Body of pancreas (tissue), 4 donors: Measurements from ENCODE around the gene C4orf50. TPM values are rescaled to one million over a fixed set of nuclear protein-coding genes. Genes with fewer than 3 reads are reported as not detected.

Experiments
- ATAC-seq: fragments of 150-250 bp; one replicate; pipeline ENCODE4 v1.9.1; 2016
- DNase-seq, 4 donors: peaks; one replicate each; pipeline ENCODE4 v3.0.0-alpha.2; 2019
- H3K27ac ChIP-seq, 4 donors: fragments of 200-600 bp; sonication (generic); 1 replicate in 3 of 4; 2 replicates in 1 of 4; pipeline versions ENCODE4 v1.5.1 to v1.6.1; 2016 to 2019; ENCODE audit warnings: mild to moderate bottlenecking in 1 of 4, mixed read lengths in 1 of 4, moderate library complexity in 1 of 4
- H3K27me3 ChIP-seq, 2 donors: fragments of 200-600 bp; sonication (generic); one replicate each; pipeline ENCODE4 v1.6.0; 2016; ENCODE audit warnings: mild to moderate bottlenecking in 1 of 2
- H3K36me3 ChIP-seq, 2 donors: fragments of 200-600 bp; sonication (generic); replicated peaks in 1 of 2; 2 replicates each; pipeline ENCODE4 v1.5.1; 2016; ENCODE audit warnings: low read depth in 2 of 2; ENCODE audit not compliant: insufficient read depth in 1 of 2
- H3K4me1 ChIP-seq: fragments of 200-600 bp; sonication (generic); one replicate; pipeline ENCODE4 v1.6.0; 2016
- H3K4me3 ChIP-seq, 2 donors: fragments of 200-600 bp; sonication (generic); 1 replicate in 1 of 2; 2 replicates in 1 of 2; pipeline ENCODE4 v1.5.1; 2016 to 2019
- H3K9me3 ChIP-seq, 3 donors: fragments of 200-600 bp; sonication (generic); 1 replicate in 2 of 3; 2 replicates in 1 of 3; pipeline ENCODE4 v1.5.1; 2016
- POLR2A ChIP-seq, 3 donors: fragments of 450-650 bp; IDR thresholded peaks; one replicate each; pipeline ENCODE4 v1.6.1; 2016; ENCODE audit warnings: antibody characterized with exemption in 3 of 3, mild to moderate bottlenecking in 2 of 3
- WGBS, 2 donors: methylation state at CpG; one replicate each; pipeline ENCODE4 v1.1.5; 2017; 5-methylcytosine and 5-hydroxymethylcytosine counted together
- intact Hi-C: fragments of 100-400 bp; cut with DNase I; formaldehyde crosslinking; loops from one replicate; pipeline ENCODE4 v1.15.1; 2023
- total RNA-seq, 2 donors: library from RNA; depleted of rRNA; stranded (reverse); fragments of >200 nt; gene quantifications; one replicate each; pipeline ENCODE4 v1.1.0, GENCODE V29; 2016
- TF ChIP-seq, protein P1 (sequence below), 7 experiments: fragments of 450-650 bp in 4 of 7; fragments of 200-600 bp in 3 of 7; sonication (generic) in 3 of 7; IDR thresholded peaks; one replicate each; pipeline ENCODE4 v1.5.1; 2016 to 2019; ENCODE audit warnings: antibody characterized with exemption in 7 of 7

C4orf50 gene
- total RNA-seq, 2 donors from 2014 or later, result 0.26 TPM; not detected in 1

DNA sequence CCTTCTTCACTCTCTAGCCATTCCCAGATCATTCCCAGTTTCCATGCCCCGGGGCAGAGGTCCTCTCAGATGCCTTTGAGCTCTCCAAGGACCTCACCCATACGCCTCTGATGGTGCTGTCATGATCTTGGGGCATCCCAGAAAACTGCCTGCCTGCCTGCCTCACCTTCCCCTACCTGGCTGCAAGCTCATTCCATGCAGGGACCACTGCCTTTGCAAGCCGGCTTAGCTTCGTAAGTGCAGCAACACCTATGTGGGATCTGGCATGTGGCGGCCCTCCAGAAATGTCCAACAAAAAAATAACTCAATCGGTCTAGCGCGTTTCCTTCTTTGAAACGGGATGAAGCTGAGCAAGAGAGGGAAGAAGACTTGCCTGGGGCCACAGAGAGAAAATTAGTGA, 53.0 kb downstream of the C4orf50 start:
- DNase-seq (no peak), ATAC-seq (no peak)
- no peak for TF ChIP-seq POLR2A (IDR thresholded peaks at IDR 0.05)
- TF ChIP-seq, protein P1, sequence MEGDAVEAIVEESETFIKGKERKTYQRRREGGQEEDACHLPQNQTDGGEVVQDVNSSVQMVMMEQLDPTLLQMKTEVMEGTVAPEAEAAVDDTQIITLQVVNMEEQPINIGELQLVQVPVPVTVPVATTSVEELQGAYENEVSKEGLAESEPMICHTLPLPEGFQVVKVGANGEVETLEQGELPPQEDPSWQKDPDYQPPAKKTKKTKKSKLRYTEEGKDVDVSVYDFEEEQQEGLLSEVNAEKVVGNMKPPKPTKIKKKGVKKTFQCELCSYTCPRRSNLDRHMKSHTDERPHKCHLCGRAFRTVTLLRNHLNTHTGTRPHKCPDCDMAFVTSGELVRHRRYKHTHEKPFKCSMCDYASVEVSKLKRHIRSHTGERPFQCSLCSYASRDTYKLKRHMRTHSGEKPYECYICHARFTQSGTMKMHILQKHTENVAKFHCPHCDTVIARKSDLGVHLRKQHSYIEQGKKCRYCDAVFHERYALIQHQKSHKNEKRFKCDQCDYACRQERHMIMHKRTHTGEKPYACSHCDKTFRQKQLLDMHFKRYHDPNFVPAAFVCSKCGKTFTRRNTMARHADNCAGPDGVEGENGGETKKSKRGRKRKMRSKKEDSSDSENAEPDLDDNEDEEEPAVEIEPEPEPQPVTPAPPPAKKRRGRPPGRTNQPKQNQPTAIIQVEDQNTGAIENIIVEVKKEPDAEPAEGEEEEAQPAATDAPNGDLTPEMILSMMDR (IDR thresholded peaks at IDR 0.05), result no peak
- H3K36me3 ChIP-seq, result no peaks in the 10 kb centered on the region
- no peaks in the 10 kb centered on the region for H3K27me3 ChIP-seq
- H3K4me1 ChIP-seq, result no peaks in the 10 kb centered on the region
- intact Hi-C loops, result no loop called here
- H3K27ac ChIP-seq, result no peak overlapping the region
- H3K9me3 ChIP-seq, result no peaks in the 10 kb centered on the region
- no peak overlapping the region for H3K4me3 ChIP-seq
- 70 to 79% methylated on average over 9 of the region's 9 CpGs for WGBS, 2 donors

DNA sequence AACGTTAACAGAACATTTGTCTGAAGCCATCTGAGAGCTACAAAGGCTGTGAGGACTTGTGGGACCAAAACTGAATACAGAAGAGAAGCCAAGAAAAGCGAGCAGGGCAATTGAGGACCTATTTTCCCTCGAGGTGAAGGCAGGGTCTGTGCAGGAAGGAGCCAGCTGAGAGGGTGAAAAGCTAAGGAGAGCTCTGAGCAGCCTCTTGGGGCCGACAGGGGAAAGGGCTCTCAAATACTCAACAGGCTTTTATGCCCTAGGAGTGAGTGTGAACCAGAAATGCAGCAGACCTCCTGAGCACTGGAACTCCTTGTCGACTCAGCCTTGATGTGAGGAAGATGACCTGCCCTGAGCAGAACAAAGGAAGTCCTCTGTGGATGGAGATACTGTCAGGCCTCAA, 54.2 kb downstream of the C4orf50 start:
- Histone ChIP-seq H3K9me3 (no peaks in the 10 kb centered on the region), H3K4me1 (no peaks in the 10 kb centered on the region), H3K27ac (no peak overlapping the region), H3K36me3 (no peaks in the 10 kb centered on the region), H3K4me3 (no peak overlapping the region), H3K27me3 (no peaks in the 10 kb centered on the region)
- intact Hi-C loops, result no loop called here
- TF ChIP-seq, protein P1 (IDR thresholded peaks at IDR 0.05), result no peak
- TF ChIP-seq POLR2A (IDR thresholded peaks at IDR 0.05), result no peak
- 24 to 44% methylated on average over 5 of the region's 5 CpGs for WGBS, 2 donors
- ATAC-seq, result no peak
- DNase-seq, result no peak

DNA sequence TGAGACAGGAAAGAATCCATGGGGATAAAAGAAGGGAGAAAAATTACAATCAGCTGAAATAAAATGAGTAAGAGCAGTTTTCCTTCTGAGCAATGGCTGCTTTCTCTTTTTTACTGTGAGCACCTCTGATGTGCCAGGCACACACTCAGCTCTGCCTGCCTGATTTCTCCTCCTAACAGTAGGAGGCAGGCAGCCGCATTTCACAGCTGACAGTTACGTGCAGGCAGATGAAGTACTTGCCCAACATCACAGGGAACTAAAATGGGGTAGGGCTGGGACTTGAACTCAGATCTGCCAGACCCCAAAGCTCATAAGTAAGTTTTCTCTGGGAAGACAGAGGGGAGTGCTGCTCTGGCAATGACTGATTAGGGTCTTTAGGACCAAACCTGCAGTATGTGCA, 54.6 kb downstream of the C4orf50 start:
- ATAC-seq, result no peak

DNA sequence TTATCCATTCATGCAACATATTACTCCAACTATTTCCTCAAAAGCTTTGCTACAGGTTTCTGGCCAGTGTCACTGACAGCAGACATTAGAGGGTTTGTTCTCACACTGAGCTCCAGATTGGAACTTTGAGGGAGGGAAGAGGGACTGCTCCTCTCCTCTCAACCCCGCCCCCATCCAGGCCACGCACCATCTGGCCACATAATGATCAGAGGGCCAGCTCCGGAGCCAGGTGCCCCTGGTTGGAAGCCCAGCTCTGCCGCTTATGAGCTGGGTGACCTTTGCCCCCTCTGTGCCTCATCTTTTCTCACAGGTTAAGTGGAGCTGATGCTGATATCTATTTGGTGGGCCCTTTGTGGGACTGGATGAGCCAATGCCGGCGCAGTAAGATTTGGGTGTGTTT, 55.8 kb downstream of the C4orf50 start:
- no peaks in the 10 kb centered on the region for H3K9me3 ChIP-seq
- no peaks in the 10 kb centered on the region for H3K27me3 ChIP-seq
- intact Hi-C loops, result no loop called here
- peaks cover under 1% of the 10 kb centered on the region for H3K4me1 ChIP-seq
- H3K27ac ChIP-seq, result no peak overlapping the region
- no peak overlapping the region for H3K4me3 ChIP-seq
- no peaks in the 10 kb centered on the region for H3K36me3 ChIP-seq
- 55 to 62% methylated on average over 6 of the region's 6 CpGs for WGBS, 2 donors
- TF ChIP-seq, protein P1 (IDR thresholded peaks at IDR 0.05), result no peak
- TF ChIP-seq POLR2A (IDR thresholded peaks at IDR 0.05), result no peak
- DNase-seq (no peak), ATAC-seq (no peak)

More for the DNA sequence above, 54.6 kb downstream of the C4orf50 start:
- Histone ChIP-seq H3K4me3 (no peak overlapping the region), H3K27ac (no peak overlapping the region), H3K9me3 (no peaks in the 10 kb centered on the region), H3K27me3 (no peaks in the 10 kb centered on the region), H3K36me3 (no peaks in the 10 kb centered on the region), H3K4me1 (no peaks in the 10 kb centered on the region)
- DNase-seq, result no peak
- intact Hi-C loops, result no loop called here
- WGBS, 2 donors, result 33 to 48% methylated on average over 2 of the region's 2 CpGs
- TF ChIP-seq POLR2A (IDR thresholded peaks at IDR 0.05), result no peak
- TF ChIP-seq, protein P1 (IDR thresholded peaks at IDR 0.05), result no peak

DNA sequence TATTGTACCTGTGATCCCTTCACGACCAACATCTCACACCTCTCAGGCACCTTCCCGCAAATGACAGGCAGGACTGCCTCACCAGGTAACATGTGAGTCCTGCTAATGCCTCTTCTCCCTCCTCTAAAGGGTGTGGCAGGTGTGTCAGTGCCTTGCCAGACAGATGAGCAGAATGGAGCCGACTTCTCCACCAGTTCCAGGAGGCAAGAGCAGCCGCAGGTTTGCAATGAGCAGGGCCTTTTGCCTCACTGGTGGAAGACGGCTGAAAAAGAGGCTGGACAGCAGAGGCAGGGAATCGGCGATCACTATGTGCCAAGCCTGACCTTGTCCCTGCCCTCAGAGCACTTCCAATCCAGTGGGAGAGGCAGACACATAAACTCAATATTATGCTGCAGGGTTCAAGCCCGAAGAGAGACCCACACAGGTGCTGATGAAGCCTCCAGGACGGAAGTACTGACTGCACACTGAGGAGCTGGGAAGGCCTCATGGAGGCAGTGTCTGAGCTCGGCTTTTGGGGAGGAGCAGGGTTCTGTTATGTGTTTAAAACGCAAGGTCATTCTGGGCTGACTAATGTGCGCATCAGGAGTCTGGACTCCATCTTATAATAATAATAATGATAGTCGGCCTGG, 57.9 kb downstream of the C4orf50 start:
- Histone ChIP-seq H3K36me3 (no peaks in the 10 kb centered on the region), H3K9me3 (no peaks in the 10 kb centered on the region), H3K4me1 (peaks cover 20% of the 10 kb centered on the region), H3K4me3 (no peak overlapping the region), H3K27me3 (no peaks in the 10 kb centered on the region), H3K27ac (no peak overlapping the region)
- ATAC-seq (no peak), DNase-seq (no peak)
- intact Hi-C loops, result no loop called here
- TF ChIP-seq POLR2A (IDR thresholded peaks at IDR 0.05), result no peak
- TF ChIP-seq, protein P1 (IDR thresholded peaks at IDR 0.05), result no peak
- 69 to 70% methylated on average over 12 to 13 of the region's 13 CpGs for WGBS, 2 donors
